ENCODE measurements around the gene TRIM47.
"Not testable (repeated sequence)": the region's sequence is repeated elsewhere in the genome, so short reads cannot be mapped to it uniquely, and the experiment has no call there.

Gene TRIM47

DNA sequence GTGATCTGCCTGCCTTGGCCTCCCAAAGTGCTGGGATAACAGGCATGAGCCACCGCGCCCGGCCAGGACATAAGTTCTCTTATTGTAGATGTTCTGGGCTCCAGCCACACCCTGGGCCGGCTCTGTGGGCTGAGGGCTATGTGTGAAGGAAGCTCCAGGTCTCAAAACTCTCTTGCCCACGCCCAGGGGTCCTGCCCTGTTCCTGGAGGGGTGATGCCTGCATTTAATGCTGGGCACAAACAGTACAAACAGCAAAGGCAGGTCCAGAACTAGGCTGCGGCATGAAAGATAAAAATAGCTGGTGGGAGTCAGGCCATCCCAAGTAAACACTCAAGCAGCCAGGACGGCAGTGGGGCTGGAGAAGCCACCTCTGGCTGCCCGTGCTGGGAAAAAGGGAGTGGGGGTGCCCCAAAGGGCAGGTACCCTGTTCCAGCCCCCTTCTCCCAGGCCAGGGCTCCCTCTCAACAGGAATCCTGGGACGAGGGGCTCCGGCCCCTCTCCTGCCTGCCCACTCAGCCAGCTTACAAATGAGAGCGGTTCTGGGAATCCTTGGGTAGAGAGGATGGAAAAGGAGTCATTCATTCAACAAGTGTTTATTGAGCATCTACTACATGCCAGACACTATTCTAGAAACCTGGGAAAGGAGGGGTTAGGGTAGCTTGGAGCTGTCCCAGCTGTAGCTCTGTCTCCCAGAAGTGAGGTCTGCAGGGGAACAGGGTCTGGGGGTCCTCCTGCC is 4.6 kb downstream of the TRIM47 start:
- DNase-seq (ENCODE audit: extremely low spot score, insufficient read length, low read depth) = no peak
- no peak for FAIRE-seq

DNA sequence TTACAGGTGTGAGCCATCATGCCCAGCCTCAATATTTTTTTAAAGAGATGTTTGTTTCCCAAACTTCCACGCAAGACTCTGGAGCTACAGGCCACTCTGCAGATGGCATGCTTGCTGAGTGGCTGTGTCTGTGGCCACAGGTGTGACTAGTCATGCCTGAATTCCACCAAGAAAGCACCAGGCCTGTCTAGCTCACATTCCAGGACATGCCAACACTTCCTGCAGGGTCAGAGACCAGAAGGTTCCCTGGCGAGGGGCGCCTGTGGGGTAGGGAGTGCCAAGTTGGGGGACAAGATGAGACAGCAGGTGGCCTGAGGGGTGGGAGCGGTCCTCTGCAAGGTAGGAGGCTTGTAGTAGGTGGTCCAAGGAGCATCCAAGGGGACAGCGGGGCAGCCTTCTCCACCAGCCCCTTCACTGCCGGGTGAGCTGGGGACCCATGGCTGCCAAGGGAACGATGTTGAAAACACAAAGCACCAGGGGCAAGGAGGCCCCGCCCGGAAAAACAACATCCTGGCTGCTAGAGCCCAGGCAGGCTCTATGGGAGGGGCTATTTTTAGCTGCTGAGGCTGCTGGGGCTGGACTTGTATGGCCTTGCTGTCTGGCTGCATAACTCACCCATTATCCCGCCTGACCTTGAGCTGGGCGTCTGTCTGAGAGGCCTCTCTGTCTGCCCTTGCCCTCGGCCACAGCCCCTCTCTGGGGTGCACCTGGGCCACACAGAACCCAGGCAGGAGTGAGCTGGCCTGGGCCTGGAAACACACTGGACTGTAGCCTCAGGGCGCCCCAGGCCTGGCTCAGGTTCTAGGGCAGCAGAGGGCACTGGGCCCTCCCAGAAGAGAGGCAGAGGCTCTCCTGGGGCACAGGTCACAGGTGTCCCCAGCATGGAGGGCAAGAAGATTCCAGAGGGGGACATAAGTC is 5.7 kb downstream of the TRIM47 start:
- FAIRE-seq = no peak
- DNase-seq (ENCODE audit: extremely low spot score, insufficient read length, low read depth) = no peak

DNA sequence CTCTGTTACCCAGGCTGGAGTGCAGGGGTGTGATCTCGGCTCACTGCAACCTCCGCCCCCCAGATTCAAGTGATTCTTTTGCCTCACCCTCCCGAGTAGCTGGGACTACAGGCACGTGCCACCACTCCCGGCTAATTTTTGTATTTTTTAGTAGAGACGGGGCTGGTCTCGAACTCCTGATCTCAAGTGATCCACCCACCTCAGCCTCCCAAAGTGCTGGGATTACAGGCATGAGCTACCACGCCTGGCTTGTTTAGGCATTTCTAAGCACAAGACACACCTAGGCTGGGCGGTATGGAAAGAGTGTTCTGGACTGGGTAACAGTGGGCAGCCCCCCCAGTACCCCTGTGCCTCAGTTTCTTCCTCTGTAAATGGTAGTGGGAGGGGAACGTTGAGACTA is 8.2 kb downstream of the TRIM47 start:
- FAIRE-seq; DNase-seq (ENCODE audit: extremely low spot score, insufficient read length, low read depth): not testable (repeated sequence)

DNA sequence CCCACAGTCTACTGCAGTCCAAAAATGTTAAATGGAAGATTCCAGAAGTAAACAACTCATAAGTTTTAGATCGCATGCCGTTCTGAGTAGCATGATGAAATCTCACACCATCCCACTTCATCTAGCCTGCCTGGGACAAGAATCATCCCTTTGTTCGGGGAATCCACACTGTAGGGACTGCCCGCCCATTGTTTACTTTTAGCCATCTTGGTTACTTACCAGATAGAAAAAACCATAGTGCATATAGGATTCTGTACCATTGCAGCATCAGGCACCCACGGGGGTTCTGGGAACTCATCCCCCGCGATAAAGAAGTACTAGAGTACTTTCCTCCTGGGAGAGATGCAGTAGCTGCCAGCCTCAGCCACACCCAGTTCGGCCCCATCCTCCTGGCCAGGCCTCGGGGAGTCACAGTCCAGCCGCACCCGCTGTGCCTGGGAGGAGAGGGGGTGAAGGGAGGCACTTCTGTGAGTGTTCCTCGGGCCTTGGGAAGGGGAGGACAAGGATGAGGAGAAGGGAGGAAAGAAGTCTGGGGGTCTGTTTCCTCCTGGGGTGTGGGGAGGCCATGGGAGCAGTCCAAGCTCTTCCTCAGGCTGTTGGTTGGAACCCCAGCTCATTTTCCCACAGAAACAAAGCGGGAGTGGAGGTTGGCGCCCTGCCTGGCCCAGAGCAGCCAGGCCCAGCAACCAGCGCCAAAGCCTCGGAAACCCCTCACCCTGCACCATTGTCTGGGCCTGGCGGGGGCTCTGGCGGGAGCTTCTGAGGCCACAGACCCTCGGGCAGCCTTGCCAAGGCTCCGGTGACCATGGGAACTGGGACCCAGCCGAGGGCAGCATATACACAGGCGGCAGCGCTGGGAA is 8.9 kb downstream of the TRIM47 start:
- no peak for FAIRE-seq

DNA sequence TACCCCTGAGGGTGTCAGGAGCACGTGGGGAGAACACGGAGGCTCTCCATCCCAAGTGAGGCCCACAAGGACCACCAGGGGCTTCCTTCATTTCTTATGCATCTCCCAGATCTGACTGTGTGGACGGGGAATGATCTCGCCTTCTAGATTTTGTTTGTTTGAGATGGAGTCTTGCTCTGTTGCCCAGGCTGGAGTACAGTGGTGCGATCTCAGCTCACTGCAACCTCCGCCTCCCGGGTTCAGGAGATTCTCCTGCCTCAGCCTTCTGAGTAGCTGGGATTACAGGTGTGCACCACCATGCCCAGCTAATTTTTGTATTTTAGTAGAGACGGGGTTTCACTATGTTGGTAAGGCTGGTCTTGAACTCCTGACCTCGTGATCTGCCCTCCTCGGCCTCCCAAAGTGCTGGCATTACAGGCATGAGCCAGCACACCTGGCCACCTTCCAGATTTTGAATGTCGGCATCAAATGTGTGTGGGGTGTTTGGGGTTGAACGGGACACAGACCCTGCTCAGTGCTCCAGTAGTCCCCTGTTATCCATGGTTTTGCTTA is 9.6 kb downstream of the TRIM47 start:
- not testable (repeated sequence) for FAIRE-seq

More for the DNA sequence above, 8.9 kb downstream of the TRIM47 start:
- no peak for DNase-seq (ENCODE audit: extremely low spot score, insufficient read length, low read depth)

DNA sequence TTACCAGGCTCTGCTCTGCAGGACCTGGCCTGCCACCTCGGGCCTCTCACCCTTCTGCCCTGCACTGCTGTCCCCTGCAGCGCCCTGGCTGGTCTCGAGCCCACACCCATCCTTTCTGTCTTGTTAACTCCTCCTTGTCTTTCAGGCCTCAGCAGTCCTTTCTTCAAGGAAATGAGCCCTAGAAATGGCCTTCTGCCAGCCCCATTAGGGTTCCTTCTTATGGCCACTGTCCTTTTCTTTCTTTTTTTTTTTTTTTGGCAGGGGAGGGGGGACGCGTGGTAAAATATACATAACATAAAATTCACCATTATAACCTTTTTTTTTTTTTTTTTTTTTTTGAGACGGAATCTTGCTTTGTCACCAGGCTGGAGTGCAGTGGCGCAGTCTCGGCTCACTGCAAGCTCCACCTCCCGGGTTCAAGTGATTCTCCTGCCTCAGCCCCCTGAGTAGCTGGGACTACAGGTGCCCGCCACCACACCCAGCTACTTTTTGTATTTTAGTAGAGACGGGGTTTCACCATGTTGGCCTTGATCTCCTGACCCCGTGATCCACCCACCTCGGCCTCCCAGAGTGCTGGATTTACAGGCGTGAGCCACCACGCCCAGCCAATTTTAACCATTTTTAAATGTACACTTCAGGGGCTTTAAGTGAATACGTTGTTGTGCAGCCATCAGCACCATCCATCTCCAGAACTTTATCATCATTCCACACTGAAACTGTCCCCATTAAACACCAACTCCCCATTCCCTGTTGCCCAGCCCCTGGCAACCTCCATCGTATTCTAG is 12.8 kb downstream of the TRIM47 start:
- DNase-seq (ENCODE audit: extremely low spot score, insufficient read length, low read depth); FAIRE-seq: not testable (repeated sequence)

More for the DNA sequence above, 9.6 kb downstream of the TRIM47 start:
- DNase-seq (ENCODE audit: extremely low spot score, insufficient read length, low read depth) = not testable (repeated sequence)

DNA sequence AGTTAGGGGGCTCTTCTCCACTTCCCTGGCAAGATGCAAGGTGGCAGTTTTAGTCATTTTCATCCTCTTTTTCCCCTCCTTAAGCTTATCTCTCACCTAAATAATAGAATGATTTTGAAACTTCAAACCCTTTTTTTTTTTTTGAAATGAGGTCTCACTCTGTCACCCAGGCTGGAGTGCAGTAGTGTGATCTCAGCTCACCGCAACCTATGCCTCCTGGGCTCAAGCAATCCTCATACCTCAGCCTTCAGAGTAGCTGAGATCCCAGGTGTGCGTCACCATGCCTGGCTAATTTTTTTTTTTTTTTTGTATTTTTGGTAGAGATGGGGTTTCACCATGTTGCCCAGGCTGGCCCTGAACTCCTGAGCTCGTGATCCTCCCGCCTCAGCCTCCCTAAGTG is 13.5 kb downstream of the TRIM47 start:
- FAIRE-seq; DNase-seq (ENCODE audit: extremely low spot score, insufficient read length, low read depth): not testable (repeated sequence)

DNA sequence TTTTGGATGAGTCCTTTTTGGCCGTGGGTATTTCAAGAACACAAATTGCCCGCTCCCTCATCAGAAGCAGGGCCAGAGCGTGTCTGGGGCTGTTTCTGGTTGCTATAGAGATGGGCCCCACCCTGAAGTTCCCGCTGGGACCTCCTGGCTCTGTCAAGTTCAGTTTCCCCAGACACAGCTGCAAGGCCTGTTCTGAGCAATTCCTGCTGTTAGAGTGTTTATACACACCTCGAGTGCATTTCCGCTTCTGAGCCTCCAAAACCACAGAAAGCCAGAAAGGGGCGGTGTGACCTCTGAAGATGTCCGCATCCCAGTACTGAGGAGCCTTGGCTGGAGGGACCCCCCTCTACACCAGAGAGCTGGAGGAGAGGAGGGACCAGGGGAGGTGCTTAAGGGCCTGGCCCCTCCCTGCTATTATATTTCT is 13.9 kb downstream of the TRIM47 start:
- FAIRE-seq (peak; percentile 87), DNase-seq (ENCODE audit: extremely low spot score, insufficient read length, low read depth) (no peak)

DNA sequence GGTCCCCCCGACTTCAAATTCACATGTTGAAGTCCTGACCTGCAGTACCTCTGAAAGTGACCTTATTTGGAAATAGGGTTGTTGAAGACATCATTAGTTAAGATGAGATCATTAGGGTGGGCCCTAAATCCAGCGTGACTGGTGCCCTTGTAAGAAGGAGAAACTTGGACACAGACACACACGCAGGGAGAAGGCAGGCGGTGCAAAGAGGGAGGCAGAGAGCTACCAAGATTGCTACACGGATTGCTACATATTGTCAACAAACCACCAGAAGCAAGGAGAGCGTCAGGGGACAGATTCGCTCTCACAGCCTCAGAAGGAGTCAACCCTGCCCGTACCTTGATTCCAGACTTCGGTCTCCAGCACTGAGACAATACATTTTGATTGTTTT is 16.5 kb downstream of the TRIM47 start:
- DNase-seq (ENCODE audit: extremely low spot score, insufficient read length, low read depth) (no peak), FAIRE-seq (no peak)

DNA sequence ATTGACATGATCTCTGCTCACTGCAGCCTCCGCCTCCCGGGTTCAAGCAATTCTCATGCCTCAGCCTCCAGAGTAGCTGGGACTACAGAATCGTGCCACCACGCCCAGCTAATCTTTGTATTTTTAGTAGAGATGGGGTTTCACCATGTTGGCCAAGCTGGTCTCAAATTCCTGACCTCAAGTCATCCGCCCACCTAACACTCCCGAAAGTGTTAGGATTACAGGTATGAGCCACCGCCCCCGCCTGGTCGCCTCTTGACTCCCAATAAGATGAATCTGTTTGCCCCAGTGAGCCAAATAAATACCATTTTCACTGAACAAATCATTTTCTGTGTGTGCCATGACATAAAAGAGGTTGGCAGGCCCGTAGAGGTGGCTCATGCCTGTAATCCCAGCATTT is 19.0 kb downstream of the TRIM47 start:
- DNase-seq (ENCODE audit: extremely low spot score, insufficient read length, low read depth); FAIRE-seq: not testable (repeated sequence)

DNA sequence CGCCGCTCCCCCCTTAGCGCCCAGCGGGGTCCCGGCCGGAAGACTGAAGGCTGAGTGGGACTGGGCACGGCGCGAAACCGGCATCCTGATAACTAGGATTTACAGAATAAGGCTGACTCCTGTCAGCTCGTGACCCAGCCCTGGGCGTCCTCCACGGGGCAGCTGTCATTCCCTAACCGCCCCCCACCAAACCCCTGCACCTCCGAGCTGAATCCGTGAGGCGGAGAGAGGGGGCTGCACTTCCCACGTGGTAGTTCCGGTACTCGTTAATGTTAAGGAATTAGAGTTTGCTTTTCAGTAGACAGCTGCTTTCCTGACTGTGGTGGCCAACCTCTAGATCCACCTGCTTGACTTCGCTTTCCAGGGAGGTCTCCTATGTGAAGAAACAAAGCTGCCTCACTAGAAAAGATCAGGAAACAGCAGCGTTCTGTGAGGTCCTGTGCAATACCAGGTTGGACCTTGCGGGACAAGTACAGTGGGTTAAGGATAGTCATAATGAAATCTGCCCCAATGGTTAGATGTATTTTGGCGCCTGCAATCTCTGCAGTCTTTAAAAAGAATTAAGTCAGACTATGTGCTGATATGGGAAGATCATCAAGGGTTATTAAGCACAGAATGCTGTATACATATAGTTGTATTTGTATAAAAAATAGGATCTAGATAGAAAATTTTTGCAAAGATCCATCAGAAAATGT is 22.2 kb downstream of the TRIM47 start:
- DNase-seq (ENCODE audit: extremely low spot score, insufficient read length, low read depth) (no peak), FAIRE-seq (no peak)

DNA sequence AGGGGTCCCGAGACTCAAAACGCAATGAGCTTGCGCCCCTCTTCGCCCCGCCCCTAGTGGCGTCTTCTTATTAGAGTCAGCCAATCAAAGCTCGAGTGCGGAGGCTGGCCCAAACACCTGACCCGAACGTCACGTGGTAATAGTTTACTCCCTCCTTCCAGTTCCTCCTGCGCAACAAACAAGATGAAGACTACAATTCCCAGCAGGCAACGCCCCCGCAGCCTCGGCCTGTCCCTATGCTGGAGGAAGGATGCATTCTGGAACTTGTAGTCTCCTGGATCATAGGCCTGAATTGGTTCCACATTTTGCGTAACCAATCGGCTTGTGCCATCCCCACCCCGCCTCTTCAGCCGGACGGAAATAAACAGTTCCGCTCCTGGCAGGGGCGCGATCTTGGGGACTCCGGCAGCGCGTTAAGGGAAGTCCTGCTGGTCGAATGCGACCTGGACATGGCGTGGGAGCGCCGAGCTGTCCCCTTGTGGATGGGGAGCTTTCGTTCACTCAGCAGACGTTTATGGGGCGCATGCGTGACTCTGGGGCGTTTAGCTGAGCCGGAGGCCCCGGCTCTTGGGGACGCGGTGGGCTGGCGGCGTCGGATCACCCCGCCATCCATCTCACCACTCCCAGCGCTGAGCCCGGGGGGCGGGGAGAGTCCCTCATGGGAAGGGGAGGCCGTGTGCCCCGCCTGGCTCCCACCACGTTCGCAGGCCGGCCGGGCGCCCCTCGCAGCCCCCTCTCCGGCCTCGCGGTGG is 22.9 kb downstream of the TRIM47 start, which contains the start of gene WBP2:
Gene WBP2 (minus strand): TSS at position 26 of the 752 bp plus-strand sequence. CDS start 38 bp downstream, outside the sequence.
- DNase-seq (ENCODE audit: extremely low spot score, insufficient read length, low read depth) (peak; percentile 90), FAIRE-seq (peak; percentile 99)

DNA sequence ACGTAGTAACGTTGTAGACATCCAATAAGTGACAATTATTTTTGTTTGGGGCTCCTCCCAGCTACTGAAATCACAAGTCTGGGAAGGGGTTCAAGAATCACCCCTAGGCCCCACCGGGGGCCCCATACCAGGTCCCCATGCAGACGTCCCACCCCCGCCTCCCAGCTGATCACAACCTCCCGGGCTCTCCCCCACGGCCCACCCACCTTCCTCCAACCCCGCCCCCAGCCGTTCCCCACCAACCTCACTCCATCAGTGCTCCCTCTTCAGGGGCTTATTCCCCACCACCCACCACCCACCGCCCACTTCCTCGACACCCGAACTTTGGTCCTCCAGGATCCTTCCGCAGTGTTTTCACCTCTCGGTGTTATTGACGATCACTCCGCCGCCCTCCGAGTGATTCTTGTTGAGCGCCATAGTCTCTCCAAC is 23.5 kb downstream of the TRIM47 start:
- DNase-seq (ENCODE audit: extremely low spot score, insufficient read length, low read depth) (no peak), FAIRE-seq (no peak)

DNA sequence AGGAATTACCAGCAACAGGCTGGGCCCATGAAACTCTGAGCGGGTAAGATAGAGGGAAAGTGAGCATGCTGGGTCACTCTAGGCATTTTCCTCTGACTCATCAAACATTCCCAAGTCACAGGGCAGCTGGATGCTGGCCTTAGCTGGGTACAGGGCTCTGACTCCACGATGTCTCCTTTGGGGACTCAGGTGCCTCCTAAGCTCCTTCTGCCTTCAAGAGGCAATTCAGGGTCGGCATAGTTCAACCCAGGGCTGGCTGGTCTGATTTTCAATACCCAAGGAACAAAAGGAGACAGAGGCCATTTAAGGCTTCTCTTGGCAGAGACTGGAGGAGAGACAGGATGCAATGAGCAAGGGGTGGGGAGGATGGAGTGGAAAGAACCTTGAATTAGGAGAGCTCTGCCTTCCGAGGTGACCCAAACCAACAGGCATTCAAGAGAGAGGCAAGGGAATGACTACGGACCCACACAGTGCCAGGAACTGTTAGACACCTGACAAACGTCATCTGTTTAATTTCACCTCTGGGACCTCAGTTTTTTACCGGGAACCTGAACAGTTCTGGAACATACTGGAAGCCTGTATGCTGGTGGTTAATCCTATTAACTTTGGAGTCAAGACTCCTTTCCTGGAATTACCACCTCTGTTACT is 24.2 kb downstream of the TRIM47 start:
- FAIRE-seq (no peak), DNase-seq (ENCODE audit: extremely low spot score, insufficient read length, low read depth) (no peak)

DNA sequence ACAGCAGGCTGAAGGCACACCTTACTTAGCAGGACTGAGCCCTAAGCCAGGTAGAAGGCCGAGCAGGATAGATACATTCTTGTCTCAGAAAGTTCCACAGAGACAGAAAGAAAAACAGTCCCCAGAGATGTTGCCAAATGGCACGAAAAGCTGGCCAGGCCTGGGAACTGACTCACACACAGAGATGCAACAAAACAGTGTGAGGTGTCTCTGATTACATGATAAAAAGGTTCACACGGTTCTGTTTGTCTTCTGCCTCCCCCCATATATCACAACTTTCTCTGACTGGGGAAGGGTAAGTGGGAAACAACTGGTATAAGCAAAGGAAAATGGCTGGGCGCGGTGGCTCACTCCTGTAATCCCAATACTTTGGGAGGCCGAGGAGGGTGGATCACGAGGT is 24.9 kb downstream of the TRIM47 start:
- DNase-seq (ENCODE audit: extremely low spot score, insufficient read length, low read depth) (no peak), FAIRE-seq (no peak)

DNA sequence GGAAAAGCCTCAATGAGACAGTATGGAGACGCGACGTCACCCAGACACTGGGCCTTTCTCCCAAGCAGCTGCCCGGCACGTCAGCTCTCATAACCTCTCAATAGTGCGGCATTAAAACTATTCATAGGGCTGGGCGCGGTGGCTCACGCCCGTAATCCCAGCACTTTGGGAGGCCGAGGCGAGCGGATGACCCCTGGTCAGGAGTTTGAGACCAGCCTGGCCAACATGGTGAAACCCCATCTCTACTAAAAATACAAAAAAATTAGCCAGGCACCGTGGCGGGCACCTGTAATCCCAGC is 26.7 kb downstream of the TRIM47 start:
- not testable (repeated sequence) for FAIRE-seq; DNase-seq (ENCODE audit: extremely low spot score, insufficient read length, low read depth)
